Esophagus squamous epithelium (tissue), 5 donors: ENCODE results near the gene SOCS6. TPM values are rescaled to one million over a fixed set of nuclear protein-coding genes. Genes with fewer than 3 reads are reported as not detected.

Experiments used
- DNase-seq: peaks from one replicate; lab custom pipeline; 2025; lab: John Stamatoyannopoulos, UW
- H3K27ac ChIP-seq, 4 donors: fragments of 200-600 bp; sonication (generic); one replicate each; pipeline ENCODE4 v1.5.1; 2016 to 2019; ENCODE audit warnings: mild to moderate bottlenecking in 1 of 4
- H3K27me3 ChIP-seq, 4 donors: fragments of 200-600 bp; sonication (generic); 1 replicate in 3 of 4; 2 replicates in 1 of 4; pipeline versions ENCODE4 v1.5.1 to v1.6.0; 2017 to 2021; ENCODE audit warnings: antibody characterized with exemption in 1 of 4
- H3K36me3 ChIP-seq, 3 donors: fragments of 200-600 bp; sonication (generic); one replicate each; pipeline ENCODE4 v1.5.1; 2016 to 2019
- H3K4me1 ChIP-seq, 3 donors: fragments of 200-600 bp; sonication (generic); one replicate each; pipeline ENCODE4 v1.5.1; 2017 to 2019
- H3K4me3 ChIP-seq, 4 donors: fragments of 200-600 bp; sonication (generic); 1 replicate in 3 of 4; 2 replicates in 1 of 4; pipeline ENCODE4 v1.5.1; 2016 to 2019; ENCODE audit warnings: mild to moderate bottlenecking in 2 of 4, moderate library complexity in 1 of 4
- H3K9me3 ChIP-seq, 3 donors: fragments of 200-600 bp; sonication (generic); one replicate each; pipeline ENCODE4 v1.5.1; 2016 to 2019
- CTCF ChIP-seq, 6 experiments: fragments of 450-650 bp in 4 of 6; fragments of 200-600 bp in 2 of 6; sonication (generic) in 2 of 6; IDR thresholded peaks; one replicate each; pipeline ENCODE4 v1.5.1; 2016 to 2019; ENCODE audit warnings: antibody characterized with exemption in 6 of 6, mild to moderate bottlenecking in 4 of 6, moderate library complexity in 4 of 6
- POLR2A ChIP-seq, 4 donors: fragments of 450-650 bp; IDR thresholded peaks; one replicate each; pipeline ENCODE4 v1.6.1; 2017; ENCODE audit warnings: antibody characterized with exemption in 4 of 4, mild to moderate bottlenecking in 4 of 4, moderate library complexity in 3 of 4
- WGBS, 2 donors: methylation state at CpG; one replicate each; pipeline ENCODE4 v1.1.5; 2018; 5-methylcytosine and 5-hydroxymethylcytosine counted together
- intact Hi-C: fragments of 100-400 bp; cut with DNase I; formaldehyde crosslinking; loops from one replicate; pipeline ENCODE4 v1.15.0; 2022
- total RNA-seq, 4 donors: library from RNA; depleted of rRNA; stranded (reverse); fragments of >200 nt; gene quantifications; one replicate each; pipeline ENCODE4 v1.1.0, GENCODE V29; 2016
- donor health status: DM: yes; HTN: yes; CAD: no.

Gene SOCS6
- total RNA-seq, 4 donors from 2014 or later: 18.8 to 23.2 (median 19.9) TPM

- peaks cover 0 to under 1% (median 0%) of the 10 kb centered on the region in 3 donors for H3K36me3 ChIP-seq
- DNase-seq: no peak
- H3K27ac ChIP-seq: peak overlapping the region in 2 of 4 donors; percentile 21 to 46
- TF ChIP-seq CTCF (IDR thresholded peaks at IDR 0.05) (no peak), POLR2A (IDR thresholded peaks at IDR 0.05) (no peak)
- WGBS, 2 donors: 100% methylated on average over 1 of the region's 1 CpG
- intact Hi-C loops: no loop called here
- H3K9me3 ChIP-seq: peaks cover 0 to 10% (median 0%) of the 10 kb centered on the region in 3 donors
- peaks cover 5 to 41% (median 5%) of the 10 kb centered on the region in 3 donors for H3K4me1 ChIP-seq
- no peaks in the 10 kb centered on the region for H3K27me3 ChIP-seq
- no peak overlapping the region for H3K4me3 ChIP-seq
These were observed 44.5 kb downstream of the SOCS6 start for GRCh38 chr18:70333316-70333715.

DNA sequence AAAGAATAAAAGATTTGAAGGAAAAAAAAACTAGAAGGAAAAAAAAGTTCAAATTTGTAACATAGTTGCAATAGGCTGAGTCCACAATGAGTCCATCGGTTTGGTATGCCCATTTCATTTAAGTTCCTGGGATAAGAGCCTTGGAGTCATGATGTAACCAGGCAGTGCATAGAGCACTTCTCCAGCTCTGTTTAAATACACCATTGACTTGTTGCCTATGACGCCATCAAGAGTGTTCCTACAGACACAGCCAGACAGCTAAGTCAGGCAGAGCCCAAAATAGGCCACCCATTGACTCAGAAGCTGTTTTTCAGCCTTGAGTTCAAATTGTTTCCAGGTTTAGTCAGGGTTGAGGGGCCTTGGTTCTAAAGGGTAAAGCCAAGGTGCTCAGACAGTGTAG, 44.9 kb downstream of the SOCS6 start:
- no peak for DNase-seq
- Histone ChIP-seq H3K27me3 (no peaks in the 10 kb centered on the region), H3K27ac (peak overlapping the region in 3 of 4 donors; percentile 29 to 46 (median 33)), H3K9me3 (peaks cover 0 to 10% (median 0%) of the 10 kb centered on the region in 3 donors), H3K36me3 (peaks cover 0 to under 1% (median 0%) of the 10 kb centered on the region in 3 donors), H3K4me3 (no peak overlapping the region), H3K4me1 (peaks cover 5 to 43% (median 5%) of the 10 kb centered on the region in 3 donors)
- no peak for TF ChIP-seq CTCF (IDR thresholded peaks at IDR 0.05)
- no peak for TF ChIP-seq POLR2A (IDR thresholded peaks at IDR 0.05)
- WGBS, 2 donors: 60 to 74% methylated on average over 2 of the region's 2 CpGs
- intact Hi-C loops: no loop called here

- Histone ChIP-seq H3K4me3 (no peak overlapping the region), H3K9me3 (peaks cover 0 to 10% (median 0%) of the 10 kb centered on the region in 3 donors), H3K4me1 (peaks cover 5 to 43% (median 5%) of the 10 kb centered on the region in 3 donors), H3K27me3 (no peaks in the 10 kb centered on the region), H3K27ac (peak overlapping the region in 3 of 4 donors; percentile 29 to 46 (median 33)), H3K36me3 (peaks cover 0 to 5% (median 0%) of the 10 kb centered on the region in 3 donors)
- TF ChIP-seq POLR2A (IDR thresholded peaks at IDR 0.05) (no peak), CTCF (IDR thresholded peaks at IDR 0.05) (no peak)
- 92 to 100% methylated on average over 1 of the region's 1 CpG for WGBS, 2 donors
- no peak for DNase-seq
- intact Hi-C loops: no loop called here
These were observed 45.4 kb downstream of the SOCS6 start for GRCh38 chr18:70334264-70334663.

GRCh38 chr18:70334728-70335329, 46.0 kb downstream of the SOCS6 start:
- peaks cover 0 to 5% (median 0%) of the 10 kb centered on the region in 3 donors for H3K36me3 ChIP-seq
- no peaks in the 10 kb centered on the region for H3K27me3 ChIP-seq
- peak overlapping the region in 2 of 4 donors; percentile 39 to 46 for H3K27ac ChIP-seq
- WGBS, 2 donors: 57 to 66% methylated on average over 5 of the region's 5 CpGs
- peaks cover 5 to 44% (median 5%) of the 10 kb centered on the region in 3 donors for H3K4me1 ChIP-seq
- intact Hi-C loops: no loop called here
- H3K9me3 ChIP-seq: peaks cover 0 to 10% (median 0%) of the 10 kb centered on the region in 3 donors
- TF ChIP-seq CTCF (IDR thresholded peaks at IDR 0.05) (no peak), POLR2A (IDR thresholded peaks at IDR 0.05) (no peak)
- no peak overlapping the region for H3K4me3 ChIP-seq
- DNase-seq: no peak
